ENCODE data around the gene PCDH18.

DNA sequence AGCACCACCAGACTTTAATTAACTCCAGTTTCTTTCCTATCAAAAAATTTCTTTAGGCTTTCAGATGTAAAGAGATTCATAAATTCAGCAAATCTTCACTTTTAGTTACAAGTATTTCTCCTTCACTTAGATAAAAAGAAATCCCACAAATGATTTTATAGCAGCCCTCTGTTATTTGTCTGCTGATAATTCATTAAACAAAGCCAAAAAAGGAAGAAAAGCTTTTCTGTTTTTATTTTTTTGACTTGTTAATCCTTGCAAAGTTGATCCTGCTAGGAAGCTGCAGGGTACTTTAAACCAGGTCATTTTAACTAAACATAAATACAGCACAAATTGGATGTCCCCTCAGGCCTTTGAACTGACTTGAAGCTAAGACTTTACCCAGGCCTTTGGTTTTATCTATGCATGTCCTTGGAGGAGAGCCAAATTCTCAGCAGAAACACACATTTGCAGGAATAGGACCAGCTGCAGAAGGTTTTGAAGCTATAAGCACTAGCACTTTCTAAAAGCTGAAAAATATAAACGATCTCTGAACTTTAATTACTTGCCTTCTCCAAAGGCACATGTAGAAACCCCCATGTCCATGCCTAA, 57.5 kb downstream of the PCDH18 start:
- no peak for TF ChIP-seq EZH2 (IDR thresholded peaks at IDR 0.05; ENCODE audit: low read depth)
- TF ChIP-seq, protein P1, sequence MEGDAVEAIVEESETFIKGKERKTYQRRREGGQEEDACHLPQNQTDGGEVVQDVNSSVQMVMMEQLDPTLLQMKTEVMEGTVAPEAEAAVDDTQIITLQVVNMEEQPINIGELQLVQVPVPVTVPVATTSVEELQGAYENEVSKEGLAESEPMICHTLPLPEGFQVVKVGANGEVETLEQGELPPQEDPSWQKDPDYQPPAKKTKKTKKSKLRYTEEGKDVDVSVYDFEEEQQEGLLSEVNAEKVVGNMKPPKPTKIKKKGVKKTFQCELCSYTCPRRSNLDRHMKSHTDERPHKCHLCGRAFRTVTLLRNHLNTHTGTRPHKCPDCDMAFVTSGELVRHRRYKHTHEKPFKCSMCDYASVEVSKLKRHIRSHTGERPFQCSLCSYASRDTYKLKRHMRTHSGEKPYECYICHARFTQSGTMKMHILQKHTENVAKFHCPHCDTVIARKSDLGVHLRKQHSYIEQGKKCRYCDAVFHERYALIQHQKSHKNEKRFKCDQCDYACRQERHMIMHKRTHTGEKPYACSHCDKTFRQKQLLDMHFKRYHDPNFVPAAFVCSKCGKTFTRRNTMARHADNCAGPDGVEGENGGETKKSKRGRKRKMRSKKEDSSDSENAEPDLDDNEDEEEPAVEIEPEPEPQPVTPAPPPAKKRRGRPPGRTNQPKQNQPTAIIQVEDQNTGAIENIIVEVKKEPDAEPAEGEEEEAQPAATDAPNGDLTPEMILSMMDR (conservative IDR thresholded peaks at IDR 0.05), result no peak

Measured in PC-9 (cell line).